Stimulated activated CD4-positive, alpha-beta T cell treated with anti-CD3 and anti-CD28 coated beads, Interleukin-12 subunit alpha, Interleukin-12 subunit beta, amount 100 ng/mL, for 4 hours (primary cell): ENCODE measurements around the gene NPB.

Experiments
- DNase-seq: peaks from one replicate; pipeline ENCODE4 v3.0.0-alpha.2; 2020

Gene NPB

DNA sequence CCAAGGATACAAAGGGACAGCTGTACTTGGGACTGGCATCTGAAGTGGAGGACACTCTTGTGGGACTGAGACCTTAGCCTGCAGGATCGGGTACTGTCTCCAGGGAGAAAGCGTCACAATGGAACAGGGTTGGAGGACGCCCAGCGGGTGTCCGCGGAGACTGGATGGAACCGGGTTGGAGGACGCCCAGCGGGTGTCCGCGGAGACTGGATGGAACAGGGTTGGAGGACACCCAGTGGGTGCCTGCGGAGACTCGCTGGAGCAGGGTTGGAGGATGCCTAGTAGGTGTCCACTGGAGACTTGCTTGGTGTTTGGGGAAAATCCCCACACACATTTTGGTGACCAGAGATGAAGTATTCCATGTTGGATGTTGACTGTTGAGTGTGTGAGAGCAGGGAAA lies 45.2 kb downstream of the NPB start, which contains the start of gene MYADML2:
TSS of gene MYADML2 (minus strand) at position 45 of the 400 bp plus-strand sequence. CDS start 5,492 bp downstream, outside the sequence.
- no peak for DNase-seq

DNA sequence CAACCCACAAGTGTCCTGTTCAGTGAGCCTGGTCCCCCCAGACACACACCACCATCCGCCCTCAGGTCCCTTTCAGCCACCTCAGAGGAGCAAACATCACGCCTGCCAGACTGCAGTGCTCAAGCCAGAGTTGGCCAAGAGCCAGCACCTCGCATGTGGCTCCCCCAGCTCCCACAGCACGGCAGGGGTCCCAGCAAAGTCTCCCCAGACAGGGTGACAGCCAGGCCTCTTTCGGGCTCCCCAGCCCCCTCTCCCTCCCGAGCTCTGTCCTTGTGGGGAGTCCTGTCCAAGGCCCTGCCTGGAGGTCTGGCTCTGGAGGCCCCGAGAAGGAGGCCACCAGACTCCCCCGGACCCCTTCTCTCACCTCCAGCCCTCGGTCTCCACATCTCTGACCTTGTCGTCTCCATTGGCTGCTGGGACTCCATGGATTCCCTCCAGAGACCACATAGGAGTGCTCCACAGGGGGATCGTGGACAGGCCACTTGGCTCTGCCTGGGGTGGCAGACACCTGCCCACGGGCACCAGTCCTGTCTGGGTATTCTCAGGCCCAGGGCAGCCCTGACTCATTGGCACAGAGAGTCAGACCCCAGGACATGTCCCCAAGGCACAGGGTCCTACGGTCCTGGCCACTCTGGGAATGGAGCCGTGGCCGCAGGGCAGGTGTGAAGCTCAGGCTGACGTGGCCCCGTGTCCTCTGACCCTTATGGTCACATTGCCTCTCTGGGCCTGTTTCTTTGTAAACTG lies 46.8 kb downstream of the NPB start:
- DNase-seq, result no peak

DNA sequence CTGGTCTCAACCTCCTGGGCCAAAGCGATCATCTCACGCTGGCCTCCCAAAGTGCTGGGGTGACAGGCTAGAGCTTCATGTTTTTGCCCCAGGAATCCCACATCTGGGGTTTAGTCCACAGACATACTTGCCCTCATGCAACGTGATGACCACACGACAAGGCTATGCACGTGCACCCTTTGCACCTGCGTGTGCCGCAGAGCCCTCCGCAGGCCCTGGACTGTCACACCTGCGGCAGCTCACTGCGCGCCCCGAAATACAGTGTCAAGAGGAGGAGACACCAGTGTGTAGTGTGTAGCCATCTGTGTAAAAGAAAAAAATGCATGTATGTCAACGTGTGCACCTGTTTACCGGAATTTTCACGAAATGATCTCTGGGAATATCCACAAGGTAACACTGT lies 48.5 kb downstream of the NPB start:
- DNase-seq, result no peak

GRCh38 chr17:81951785-81952684 lies 50.0 kb downstream of the NPB start:
- no peak for DNase-seq
